IPS-20b (cell line): ENCODE data around the gene ADCY3.
A peak's percentile ranks its signal among the peaks of the same experiment; 100 is the strongest.
"Not testable (repeated sequence)": the region's sequence is repeated elsewhere in the genome, so short reads cannot be mapped to it uniquely, and the experiment has no call there.

Experiments used
- H3K27ac ChIP-seq: one replicate; pipeline ENCODE4 v1.5.1; 2013; ENCODE audit warnings: low read length
- H3K27me3 ChIP-seq: 2 replicates; pipeline ENCODE4 v1.6.1; 2013; ENCODE audit warnings: mild to moderate bottlenecking, low read length, inconsistent platforms; ENCODE audit not compliant: insufficient read depth
- H3K36me3 ChIP-seq: 2 replicates; pipeline ENCODE4 v1.6.1; 2013; ENCODE audit warnings: low read depth, mild to moderate bottlenecking, inconsistent platforms, low read length, moderate library complexity; ENCODE audit not compliant: insufficient read depth
- H3K4me1 ChIP-seq: 2 replicates; pipeline ENCODE4 v1.6.1; 2013; ENCODE audit warnings: mild to moderate bottlenecking, control low read depth, inconsistent platforms, low read length, moderate library complexity; ENCODE audit not compliant: insufficient read depth
- H3K4me3 ChIP-seq: 2 replicates; pipeline ENCODE4 v1.5.1; 2013; ENCODE audit warnings: mild to moderate bottlenecking, low read length, inconsistent platforms
- H3K9ac ChIP-seq: 2 replicates; pipeline ENCODE4 v1.6.1; 2013; ENCODE audit warnings: low read depth, mild to moderate bottlenecking, inconsistent platforms, low read length, moderate library complexity
- H3K9me3 ChIP-seq: 2 replicates; pipeline ENCODE4 v1.6.1; 2013; ENCODE audit warnings: mild to moderate bottlenecking, low read depth, low read length, inconsistent platforms; ENCODE audit not compliant: insufficient read depth

Gene ADCY3

GRCh38 chr2:24816404-24816803 is 103.6 kb downstream of the ADCY3 start:
- Histone ChIP-seq H3K9ac (no peak overlapping the region), H3K4me1 (peaks cover 10% of the 10 kb centered on the region), H3K4me3 (no peak overlapping the region), H3K27me3 (no peaks in the 10 kb centered on the region), H3K9me3 (no peaks in the 10 kb centered on the region; the same call in 1 of the 2 replicates), H3K36me3 (peaks cover 88% of the 10 kb centered on the region), H3K27ac (no peak overlapping the region)

GRCh38 chr2:24815171-24815570 is 104.9 kb downstream of the ADCY3 start:
- Histone ChIP-seq H3K4me1 (no peaks in the 10 kb centered on the region), H3K27me3 (no peaks in the 10 kb centered on the region), H3K36me3 (peaks cover 75% of the 10 kb centered on the region), H3K27ac (no peak overlapping the region), H3K9me3 (no peaks in the 10 kb centered on the region; the same call in 1 of the 2 replicates), H3K4me3 (no peak overlapping the region), H3K9ac (no peak overlapping the region; the same call in 1 of the 2 replicates)

DNA sequence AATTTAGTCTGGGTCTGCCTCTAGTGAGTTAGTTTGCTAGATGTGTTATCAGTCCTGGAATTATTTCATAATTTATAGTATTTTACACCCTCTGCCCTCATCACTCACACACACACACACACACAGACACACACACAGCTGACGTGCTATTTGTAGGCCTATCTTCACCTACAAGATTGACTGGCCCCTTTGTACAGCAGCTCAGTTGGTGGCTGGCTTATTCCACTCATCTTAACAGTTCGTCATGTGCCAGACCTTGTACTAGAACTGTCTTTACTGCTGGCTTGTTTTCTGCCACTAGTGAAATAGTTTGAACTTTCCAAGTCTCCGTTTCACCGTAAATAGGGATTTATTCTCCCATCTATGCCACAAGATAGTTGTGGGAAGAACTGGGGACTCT is 105.5 kb downstream of the ADCY3 start:
- Histone ChIP-seq H3K27me3 (no peaks in the 10 kb centered on the region), H3K9me3 (no peaks in the 10 kb centered on the region; the same call in 1 of the 2 replicates), H3K9ac (no peak overlapping the region), H3K4me3 (no peak overlapping the region), H3K27ac (no peak overlapping the region), H3K4me1 (no peaks in the 10 kb centered on the region), H3K36me3 (peaks cover 70% of the 10 kb centered on the region)

DNA sequence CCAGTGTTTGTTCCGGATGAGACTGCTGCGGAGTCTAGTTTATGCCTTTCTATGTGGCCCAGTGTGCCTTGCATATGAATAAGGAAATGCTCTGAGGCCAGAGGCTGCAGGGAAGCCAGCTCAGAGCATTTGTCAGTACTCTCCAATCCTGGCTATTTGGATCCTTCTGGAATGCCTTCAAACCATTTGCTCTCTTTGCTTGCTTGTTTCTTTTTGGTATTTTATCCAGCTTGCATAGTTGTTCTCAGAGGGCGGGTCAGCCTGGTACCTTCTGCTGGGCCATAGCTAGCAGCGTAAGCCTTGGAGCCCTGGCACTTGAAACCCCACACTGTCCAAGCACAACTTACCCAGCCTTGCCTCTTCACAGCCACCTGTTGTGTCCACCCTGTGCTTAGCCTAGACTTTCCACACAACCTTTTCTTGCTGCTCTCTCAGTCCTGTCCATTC is 106.3 kb downstream of the ADCY3 start:
- H3K27me3 ChIP-seq = no peaks in the 10 kb centered on the region
- H3K27ac ChIP-seq = no peak overlapping the region
- H3K4me3 ChIP-seq = no peak overlapping the region
- no peaks in the 10 kb centered on the region; the same call in 1 of the 2 replicates for H3K9me3 ChIP-seq
- H3K4me1 ChIP-seq = no peaks in the 10 kb centered on the region
- no peak overlapping the region for H3K9ac ChIP-seq
- H3K36me3 ChIP-seq = peaks cover 62% of the 10 kb centered on the region

DNA sequence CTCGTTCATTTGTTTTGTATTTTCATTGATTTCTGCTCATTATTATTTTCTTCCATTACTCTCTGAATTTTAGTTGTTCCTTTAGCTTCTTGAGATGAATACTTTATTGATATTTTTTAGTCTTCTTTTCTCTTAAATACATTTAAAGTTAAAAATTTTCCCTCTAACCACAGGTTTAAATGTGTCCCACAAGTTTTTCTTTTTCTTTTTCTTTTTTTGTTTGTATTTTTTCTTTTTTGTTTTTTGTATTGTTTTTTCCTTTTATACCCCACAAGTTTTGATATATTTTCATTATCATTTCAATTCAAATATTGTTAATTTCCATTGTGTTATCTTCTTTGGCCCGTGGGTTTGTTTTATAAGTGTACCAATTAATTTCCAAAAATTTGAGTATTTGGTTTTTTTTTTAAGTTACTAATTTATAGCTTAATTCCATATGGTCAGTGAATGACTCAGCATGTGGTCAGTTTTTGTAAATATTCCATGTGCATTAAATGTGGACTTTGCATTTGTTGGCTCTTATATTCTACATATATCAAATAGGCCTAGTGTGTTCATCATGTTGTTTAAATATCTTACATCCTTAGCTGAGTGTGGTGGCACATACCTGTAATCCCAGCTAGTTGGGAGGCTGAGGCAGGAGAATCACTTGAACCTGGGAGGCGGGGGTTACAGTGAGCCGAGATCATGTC is 110.6 kb downstream of the ADCY3 start:
- no peaks in the 10 kb centered on the region for H3K4me1 ChIP-seq
- H3K36me3 ChIP-seq = peaks cover 48% of the 10 kb centered on the region
- no peak overlapping the region for H3K9ac ChIP-seq
- peaks cover 22% of the 10 kb centered on the region for H3K9me3 ChIP-seq
- H3K27me3 ChIP-seq = no peaks in the 10 kb centered on the region
- H3K4me3 ChIP-seq = no peak overlapping the region
- no peak overlapping the region for H3K27ac ChIP-seq

DNA sequence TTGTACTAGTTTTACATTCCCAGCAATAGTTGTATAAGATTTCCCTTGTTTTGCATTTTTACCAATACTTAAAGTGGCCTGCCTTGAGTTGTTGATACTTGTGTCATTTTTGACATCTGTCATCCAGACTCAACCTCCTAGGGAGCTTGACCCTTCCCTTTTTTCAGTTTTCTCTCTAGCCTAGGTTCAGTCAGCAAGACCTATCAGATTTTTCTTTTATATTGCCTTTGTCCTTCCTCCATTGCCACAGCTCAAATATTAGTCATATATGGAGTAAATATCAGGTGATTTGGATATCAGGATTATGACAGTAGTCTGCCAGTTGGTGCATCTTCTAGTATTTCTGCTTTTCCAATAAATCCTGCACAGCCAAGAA is 113.4 kb downstream of the ADCY3 start:
- Histone ChIP-seq H3K27ac (no peak overlapping the region), H3K4me3 (no peak overlapping the region), H3K9ac (no peak overlapping the region), H3K4me1 (no peaks in the 10 kb centered on the region), H3K36me3 (peaks cover 29% of the 10 kb centered on the region), H3K27me3 (no peaks in the 10 kb centered on the region), H3K9me3 (peaks cover 22% of the 10 kb centered on the region)

DNA sequence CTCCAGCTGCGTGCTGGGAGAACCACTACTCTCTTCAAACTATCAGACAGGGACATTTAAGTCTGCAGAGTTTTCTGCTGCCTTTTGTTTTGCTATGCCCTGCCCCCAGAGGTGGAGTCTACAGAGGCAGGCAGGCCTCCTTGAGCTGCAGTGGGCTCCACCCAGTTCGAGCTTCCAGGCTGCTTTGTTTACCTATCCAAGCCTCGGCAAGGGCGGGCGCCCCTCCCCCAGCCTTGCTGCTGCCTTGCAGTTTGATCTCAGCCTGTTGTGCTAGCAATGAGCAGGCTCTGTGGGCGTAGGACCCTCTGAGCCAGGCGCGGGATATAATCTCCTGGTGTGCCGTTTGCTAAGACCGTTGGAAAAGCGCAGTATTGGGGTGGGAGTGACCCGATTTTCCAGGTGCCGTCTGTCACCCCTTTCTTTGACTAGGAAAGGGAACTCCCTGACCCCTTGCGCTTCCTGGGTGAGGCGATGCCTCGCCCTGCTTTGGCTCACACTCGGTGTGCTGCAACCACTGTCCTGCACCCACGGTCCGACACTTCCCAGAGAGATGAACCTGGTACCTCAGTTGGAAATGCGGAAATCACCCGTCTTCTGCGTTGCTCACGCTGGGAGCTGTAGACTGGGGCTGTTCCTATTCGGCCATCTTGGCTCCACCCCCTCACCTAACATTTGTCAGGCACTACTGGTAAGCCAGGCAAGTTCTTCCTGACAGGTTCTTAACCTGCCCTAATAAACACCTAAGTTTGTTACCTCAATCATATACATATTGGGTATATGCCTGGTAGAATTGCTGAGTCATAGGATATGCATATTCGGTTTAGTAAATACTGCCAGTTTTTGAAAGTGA is 114.0 kb downstream of the ADCY3 start:
- Histone ChIP-seq H3K9me3 (peaks cover 22% of the 10 kb centered on the region), H3K36me3 (peaks cover 29% of the 10 kb centered on the region)
- H3K27me3 ChIP-seq, H3K4me1 ChIP-seq, H3K27ac ChIP-seq, H3K9ac ChIP-seq, H3K4me3 ChIP-seq: not testable (repeated sequence)

DNA sequence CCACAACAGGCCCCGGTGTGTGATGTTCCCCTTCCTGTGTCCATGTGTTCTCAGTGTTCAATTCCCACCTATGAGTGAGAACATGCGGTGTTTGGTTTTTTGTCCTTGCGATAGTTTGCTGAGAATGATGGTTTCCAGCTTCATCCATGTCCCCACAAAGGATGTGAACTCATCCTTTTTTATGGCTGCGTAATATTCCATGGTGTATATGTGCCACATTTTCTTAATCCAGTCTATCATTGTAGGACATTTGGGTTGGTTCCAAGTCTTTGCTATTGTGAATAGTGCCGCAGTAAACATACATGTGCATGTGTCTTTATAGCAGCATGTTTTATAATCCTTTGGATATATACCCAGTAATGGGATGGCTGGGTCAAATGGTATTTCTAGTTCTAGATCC is 119.5 kb downstream of the ADCY3 start:
- H3K4me1 ChIP-seq, H3K27ac ChIP-seq, H3K9me3 ChIP-seq, H3K9ac ChIP-seq, H3K27me3 ChIP-seq, H3K4me3 ChIP-seq: not testable (repeated sequence)
- peaks cover 50% of the 10 kb centered on the region for H3K36me3 ChIP-seq

GRCh38 chr2:24797644-24798043 is 122.4 kb downstream of the ADCY3 start:
- Histone ChIP-seq H3K9me3 (no peaks in the 10 kb centered on the region; the same call in 1 of the 2 replicates), H3K4me1 (peaks cover 6% of the 10 kb centered on the region; the same call in 1 of the 2 replicates), H3K27me3 (no peaks in the 10 kb centered on the region), H3K36me3 (peaks cover 57% of the 10 kb centered on the region), H3K27ac (no peak overlapping the region), H3K4me3 (no peak overlapping the region), H3K9ac (no peak overlapping the region)

- no peaks in the 10 kb centered on the region for H3K27me3 ChIP-seq
- H3K4me1 ChIP-seq = peaks cover 11% of the 10 kb centered on the region
- H3K27ac ChIP-seq = peak overlapping the region; percentile 51
- no peaks in the 10 kb centered on the region for H3K9me3 ChIP-seq
- peak overlapping the region; percentile 92 for H3K4me3 ChIP-seq
- peak overlapping the region; percentile 87 for H3K9ac ChIP-seq
- peaks cover 49% of the 10 kb centered on the region for H3K36me3 ChIP-seq
These were observed 126.1 kb downstream of the ADCY3 start for GRCh38 chr2:24793761-24794435.

GRCh38 chr2:24792874-24793760 is 126.9 kb downstream of the ADCY3 start, which contains the start of the genes CENPO and PTRHD1:
TSS of gene CENPO (plus strand) at chr2:24793425. CDS start at chr2:24793920, 495 bp downstream.
TSS of gene PTRHD1 (minus strand) at chr2:24793391. CDS start at chr2:24793377, 14 bp downstream.
- H3K27ac ChIP-seq = peak within 1 kb of the TSS; percentile 51
- peaks cover 11% of the 10 kb centered on the region for H3K4me1 ChIP-seq
- peaks cover 44% of the 10 kb centered on the region for H3K36me3 ChIP-seq
- peak within 1 kb of the TSS; percentile 87 for H3K9ac ChIP-seq
- no peaks in the 10 kb centered on the region for H3K9me3 ChIP-seq
- no peaks in the 10 kb centered on the region for H3K27me3 ChIP-seq
- H3K4me3 ChIP-seq = peak within 1 kb of the TSS; percentile 92
